DMS114 treated with DMSO at 0.1 percent for 48 hours (cell line): Measurements from ENCODE around the gene ADAM10.

Experiments
- DNase-seq: peaks from one replicate; lab custom pipeline; 2025; ENCODE audit not compliant: unreplicated experiment; lab: John Stamatoyannopoulos, UW

ADAM10 gene

DNA sequence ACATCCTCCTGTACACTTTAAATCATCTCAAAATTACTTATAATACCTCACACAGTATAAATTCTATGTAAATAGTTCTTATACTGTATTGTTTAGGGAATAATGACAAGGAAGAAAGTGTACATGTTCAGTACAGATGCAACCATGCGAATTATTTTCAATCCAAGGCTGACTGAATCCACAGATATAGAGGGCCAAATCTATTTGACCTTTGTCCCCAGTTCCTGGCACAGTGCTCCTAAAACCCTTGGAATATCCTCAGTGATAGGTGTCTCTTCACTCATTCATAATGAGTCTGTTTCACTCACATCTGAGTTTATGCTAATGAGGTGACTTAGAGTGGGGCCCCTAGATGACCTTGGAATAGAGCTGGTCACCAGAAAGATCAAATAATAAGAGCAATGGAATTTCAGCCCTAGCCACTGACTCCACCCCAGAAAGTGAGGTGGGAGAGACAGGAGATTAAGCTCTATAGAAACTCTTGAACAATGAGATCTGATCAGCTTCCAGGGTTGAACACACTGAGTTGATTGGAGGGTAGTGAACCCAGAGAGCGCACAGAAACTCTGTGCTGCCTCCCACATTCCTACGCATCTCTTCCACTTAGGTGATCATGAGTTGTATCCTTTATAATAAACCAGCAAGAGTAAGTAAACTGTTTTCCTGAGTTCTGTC, 65.3 kb downstream of the ADAM10 start:
- DNase-seq, result no peak

GRCh38 chr15:58682234-58682633, 67.3 kb downstream of the ADAM10 start:
- DNase-seq, result no peak

DNA sequence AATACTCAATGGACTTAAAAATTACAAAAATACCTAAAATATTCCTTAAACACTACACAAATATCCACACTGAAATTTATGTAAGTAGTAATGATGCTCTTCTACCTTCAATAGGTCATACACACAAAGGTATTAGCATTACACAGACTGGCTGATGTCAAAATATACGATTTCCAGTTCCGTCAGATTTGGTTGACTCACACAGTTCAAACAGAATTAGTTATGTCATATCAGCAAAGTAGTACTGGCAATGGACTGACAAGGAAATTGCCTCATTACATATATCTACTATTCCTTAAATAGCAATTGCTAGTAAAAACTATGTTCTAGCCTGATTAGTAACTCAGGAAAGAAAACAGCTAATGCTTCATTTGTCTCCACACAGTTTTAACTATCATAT, 70.8 kb downstream of the ADAM10 start:
- no peak for DNase-seq

DNA sequence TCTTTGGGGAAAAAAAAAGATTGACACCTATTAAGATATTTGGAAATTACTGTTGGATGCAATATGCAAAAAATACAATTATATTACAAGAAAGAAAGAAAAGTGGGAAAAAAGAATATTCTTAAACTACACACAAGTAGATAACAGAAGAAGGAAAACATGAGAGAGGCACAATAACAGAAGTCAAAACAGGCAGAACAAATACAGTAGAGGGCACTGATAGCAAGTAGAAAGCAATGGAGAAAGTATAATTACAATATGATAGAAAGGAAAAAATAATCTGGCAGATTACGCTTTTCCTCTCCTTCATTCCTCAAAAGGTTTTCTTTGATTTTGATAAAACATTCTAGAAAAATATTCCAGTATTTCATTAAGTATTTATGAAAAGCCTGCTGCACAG, 72.1 kb downstream of the ADAM10 start:
- DNase-seq, result no peak

GRCh38 chr15:58676766-58677165, 72.7 kb downstream of the ADAM10 start:
- DNase-seq, result no peak

DNA sequence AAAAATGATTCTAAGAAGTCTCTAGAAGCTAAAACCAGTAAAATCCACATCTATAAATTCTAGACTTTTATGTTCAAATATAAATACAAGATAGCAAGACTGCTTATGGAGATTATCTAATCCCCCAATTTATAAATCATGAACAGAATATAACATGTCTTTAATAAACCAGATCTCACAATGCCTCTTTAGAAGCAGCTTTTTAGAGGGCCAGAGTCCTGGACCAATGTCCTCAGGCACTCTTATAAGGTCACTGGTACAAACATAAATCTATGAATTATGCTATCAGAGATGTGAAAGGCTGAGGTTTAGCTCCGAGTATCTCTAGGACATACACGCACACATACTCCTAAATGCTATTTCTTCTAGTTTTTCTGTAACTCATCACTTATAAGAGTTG, 78.3 kb downstream of the ADAM10 start:
- DNase-seq, result no peak

DNA sequence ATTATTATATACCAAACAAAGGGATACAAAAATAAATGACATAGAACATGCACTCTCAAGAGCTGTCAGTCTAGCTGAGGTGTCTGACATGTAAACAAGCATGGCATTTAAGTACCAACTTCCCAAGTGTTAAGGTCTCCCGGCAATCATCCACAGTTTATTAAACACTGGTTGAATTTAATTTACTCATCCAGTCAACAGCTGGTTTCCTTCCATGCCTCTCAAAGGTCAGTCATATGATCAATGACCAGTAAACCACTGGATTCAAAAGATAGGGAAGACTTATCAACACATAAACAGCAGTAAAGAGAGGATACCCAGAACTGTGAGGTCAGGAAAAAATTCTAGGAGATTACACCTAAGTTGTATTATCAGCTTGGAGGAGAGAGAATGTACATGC, 80.4 kb downstream of the ADAM10 start:
- DNase-seq, result no peak

DNA sequence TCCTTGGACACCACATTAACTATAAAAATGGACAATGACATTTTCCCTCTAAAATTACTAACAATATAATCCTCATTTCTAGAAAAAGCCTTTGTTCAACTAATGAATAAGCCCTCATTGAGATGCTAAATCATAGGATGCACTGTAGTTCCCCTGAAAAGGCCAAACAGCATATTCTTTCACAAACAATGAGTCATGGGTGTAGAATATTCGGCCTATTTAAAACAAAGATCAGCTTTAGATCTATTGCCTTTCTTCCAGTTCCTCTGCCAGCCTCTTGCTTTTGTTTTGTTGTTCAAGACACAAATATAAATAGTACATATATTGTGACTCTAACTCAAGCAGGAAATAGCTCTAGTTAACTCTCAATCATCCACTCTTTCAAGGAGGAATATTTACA, 82.5 kb downstream of the ADAM10 start:
- DNase-seq, result no peak

- DNase-seq, result no peak
Observed at GRCh38 chr15:58665672-58666071, 83.8 kb downstream of the ADAM10 start.

GRCh38 chr15:58650102-58650501, 99.4 kb downstream of the ADAM10 start:
- no peak for DNase-seq

GRCh38 chr15:58649175-58649574, 100.3 kb downstream of the ADAM10 start:
- no peak for DNase-seq

DNA sequence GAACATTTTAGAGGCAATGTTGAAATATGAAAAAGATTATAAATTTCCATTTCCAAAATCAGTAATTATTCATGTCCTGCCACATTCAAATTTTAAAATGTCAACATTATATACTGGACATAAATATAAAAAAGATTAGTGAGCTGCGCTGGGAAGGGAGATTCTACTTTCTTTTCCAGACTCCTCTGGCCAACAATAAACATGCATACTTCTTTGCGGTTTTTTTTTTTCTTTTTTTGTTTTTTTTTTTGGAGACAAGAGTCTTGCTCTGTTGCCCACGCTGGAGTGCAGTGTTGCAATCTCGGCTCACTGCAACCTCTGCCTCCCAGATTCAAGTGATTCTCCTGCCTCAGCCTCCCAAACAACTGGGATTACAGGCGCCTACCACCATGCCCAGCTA, 105.5 kb downstream of the ADAM10 start:
- DNase-seq, result no peak

- no peak for DNase-seq
Observed at GRCh38 chr15:58641660-58642059, 107.8 kb downstream of the ADAM10 start.

- no peak for DNase-seq
Observed at GRCh38 chr15:58639992-58640391, 109.5 kb downstream of the ADAM10 start.

GRCh38 chr15:58639002-58639756, 110.3 kb downstream of the ADAM10 start:
- DNase-seq, result no peak

DNA sequence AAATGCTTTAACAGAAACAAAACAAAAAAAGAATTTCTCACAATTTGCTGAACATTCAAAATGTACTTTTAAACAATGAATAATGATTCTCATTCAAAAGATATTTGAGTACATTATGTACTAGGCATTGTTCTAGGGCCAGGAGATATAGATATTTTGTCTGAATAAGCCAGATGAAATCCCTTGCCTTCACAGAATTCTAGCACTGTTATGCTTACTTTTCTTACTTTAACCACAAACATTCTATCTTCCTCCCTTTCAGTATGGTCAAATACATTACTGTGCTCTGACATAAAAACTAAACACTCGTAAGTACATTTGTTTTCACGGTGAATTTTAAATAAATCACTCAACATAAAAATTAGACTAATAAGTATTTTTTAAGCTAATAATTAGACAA, 116.7 kb downstream of the ADAM10 start:
- DNase-seq, result no peak

DNA sequence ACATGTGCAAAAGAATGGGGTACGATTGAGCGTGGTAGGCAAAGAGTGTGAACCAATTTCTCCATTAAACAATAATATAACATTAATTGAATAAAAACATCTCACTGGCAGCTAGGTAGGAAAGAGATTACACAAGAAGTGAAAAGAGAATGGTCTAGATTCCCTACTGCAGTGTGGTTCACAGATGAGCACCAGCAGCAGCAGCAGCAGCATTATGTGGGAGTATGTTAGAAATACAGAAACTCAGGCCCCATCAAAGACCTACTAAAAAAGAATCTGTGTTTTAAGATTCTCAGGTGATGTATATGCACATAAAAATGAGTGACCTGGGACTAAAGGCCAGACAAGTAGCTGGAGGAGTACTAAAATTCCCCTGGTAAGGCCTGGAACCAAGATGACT, 118.2 kb downstream of the ADAM10 start:
- no peak for DNase-seq

DNA sequence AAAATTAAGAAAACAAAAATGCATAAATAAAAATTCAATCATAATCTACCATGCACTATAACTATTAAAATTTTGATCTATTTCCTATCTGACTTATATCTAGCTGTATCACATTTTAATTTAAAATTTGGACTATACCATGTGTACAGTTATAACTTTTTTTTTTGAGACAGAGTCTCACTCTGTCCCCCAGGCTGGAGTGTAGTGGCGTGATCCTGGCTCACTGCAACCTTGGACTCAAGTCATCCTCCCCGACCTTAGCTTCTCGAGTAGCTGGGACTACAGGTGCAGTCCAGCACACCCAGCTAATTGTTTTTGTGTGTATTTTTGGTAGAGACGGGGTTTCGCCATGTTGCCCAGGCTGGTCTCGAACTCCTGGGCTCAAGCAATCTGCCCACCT, 119.9 kb downstream of the ADAM10 start:
- no peak for DNase-seq

- DNase-seq, result no peak
Observed at GRCh38 chr15:58628206-58628947, 121.1 kb downstream of the ADAM10 start.

- DNase-seq, result no peak
Observed at GRCh38 chr15:58627701-58628100, 121.8 kb downstream of the ADAM10 start.

GRCh38 chr15:58627046-58627445, 122.5 kb downstream of the ADAM10 start:
- no peak for DNase-seq

DNA sequence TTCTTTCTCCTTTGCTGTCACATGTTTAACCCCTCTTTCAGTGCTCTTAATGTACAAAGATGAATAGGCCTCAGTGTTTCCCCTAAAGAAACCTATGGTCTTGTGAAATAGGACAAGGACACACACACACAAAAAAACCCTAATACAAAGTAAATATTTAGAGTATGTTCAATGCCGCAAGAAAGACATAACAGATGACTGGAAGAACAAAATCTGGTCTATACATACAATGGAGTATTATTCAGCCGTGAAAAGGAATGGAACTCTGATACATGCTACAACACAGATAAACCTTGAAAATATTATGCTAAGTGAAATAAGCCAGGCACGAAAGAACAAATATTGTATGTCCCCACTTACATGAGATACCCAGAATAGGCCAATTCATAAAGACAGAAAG, 123.1 kb downstream of the ADAM10 start:
- DNase-seq, result no peak
